Measurements from ENCODE around the gene BDH1.

Gene BDH1

DNA sequence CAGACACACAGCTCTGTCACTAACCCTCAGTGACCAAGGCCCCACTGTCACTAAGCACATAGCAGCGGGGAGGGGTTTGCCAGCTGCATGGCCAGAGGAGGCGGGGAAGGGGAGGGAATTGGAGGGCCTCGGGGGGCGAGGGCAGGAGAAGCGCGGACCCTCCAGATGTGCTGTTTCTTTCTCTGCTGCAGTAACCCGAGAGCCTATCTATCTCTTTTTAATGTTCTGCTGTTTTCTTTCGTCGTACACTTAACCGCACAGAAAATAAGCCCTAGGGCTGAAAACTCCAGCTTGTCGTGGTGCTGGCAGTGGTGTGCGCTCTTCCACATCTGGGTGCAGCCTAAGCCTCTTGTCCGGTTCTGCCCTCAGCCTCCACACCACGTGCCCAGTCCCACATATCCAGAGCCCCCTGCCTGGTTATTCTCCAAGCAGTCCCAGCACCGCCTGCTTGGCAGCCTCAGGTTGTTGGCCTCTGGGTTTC, 51.1 kb downstream of the BDH1 start:
- DNase-seq, result no peak

DNA sequence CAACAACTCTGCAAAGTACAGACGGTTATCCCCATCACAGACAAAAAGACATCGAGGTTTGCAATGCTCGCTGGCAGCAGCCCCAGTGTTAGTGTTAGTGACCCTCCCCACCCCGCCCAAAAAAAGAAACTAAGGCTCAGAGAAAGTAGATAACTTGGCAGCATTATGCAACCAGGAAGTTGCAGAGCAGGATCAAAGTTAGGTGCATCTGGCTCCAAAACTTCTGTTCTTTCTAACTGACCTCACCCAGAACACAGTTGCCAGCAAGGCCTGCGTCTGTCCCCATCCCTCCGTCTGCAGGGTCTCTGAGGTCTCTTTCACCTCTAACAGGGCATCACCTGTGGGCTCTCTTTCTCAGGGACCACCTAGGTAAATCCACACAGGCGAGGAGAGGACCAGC, 51.5 kb downstream of the BDH1 start:
- no peak for DNase-seq

DNA sequence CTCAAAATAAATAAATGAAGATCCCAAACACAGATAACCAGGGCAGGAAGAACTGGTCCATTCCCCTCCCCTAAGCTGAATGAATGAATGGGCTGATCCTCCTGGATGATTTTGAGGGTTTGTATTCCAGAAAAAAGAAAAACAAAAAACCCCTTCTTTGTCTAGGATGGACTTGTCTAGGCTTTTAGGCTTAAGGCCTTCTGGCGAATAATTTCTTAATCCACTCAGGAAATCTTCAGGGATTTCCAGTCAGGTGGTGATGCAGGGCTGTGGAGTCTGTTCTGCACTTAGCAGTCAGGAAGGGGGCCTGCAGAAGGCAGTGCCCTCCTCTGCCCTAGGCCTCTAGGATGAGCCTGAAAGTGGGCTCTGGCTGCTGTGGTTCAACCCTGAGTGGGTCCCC, 52.1 kb downstream of the BDH1 start:
- DNase-seq, result no peak

DNA sequence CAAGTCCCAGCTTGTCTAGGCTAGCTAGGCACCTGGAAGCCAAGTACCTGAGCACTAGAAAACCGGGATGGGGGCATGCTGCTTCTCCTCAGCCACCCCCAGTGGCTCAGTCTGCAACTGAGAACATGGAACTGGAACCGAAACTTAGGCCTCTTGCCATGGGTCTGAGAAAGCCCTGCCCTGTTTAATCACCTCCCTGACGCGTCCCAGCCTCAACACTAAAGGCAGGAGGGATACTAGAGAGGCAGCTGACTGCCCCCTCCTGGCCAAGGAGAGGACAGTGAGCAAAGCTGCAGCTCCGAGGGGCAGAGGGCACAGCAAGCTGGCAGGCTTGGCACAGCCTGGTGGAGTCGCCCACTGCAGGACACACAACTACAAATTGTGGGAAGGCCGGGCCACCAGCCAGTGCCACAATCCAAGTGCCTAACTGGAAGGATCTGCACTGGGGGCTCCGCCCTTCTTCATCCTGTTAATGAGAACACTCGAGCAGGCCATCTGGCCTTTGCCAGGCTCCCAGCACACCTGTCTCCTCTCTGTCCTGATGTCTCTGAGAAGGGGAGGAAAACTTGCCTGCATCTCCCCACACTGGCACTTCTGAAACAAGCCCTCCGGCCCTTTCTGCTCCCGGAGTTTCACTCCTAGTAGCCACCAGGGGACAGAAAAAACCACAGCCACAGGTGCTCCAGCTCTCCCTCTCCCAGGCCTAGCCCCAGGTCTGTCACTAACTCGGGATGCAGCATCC, 53.7 kb downstream of the BDH1 start:
- DNase-seq, result no peak

DNA sequence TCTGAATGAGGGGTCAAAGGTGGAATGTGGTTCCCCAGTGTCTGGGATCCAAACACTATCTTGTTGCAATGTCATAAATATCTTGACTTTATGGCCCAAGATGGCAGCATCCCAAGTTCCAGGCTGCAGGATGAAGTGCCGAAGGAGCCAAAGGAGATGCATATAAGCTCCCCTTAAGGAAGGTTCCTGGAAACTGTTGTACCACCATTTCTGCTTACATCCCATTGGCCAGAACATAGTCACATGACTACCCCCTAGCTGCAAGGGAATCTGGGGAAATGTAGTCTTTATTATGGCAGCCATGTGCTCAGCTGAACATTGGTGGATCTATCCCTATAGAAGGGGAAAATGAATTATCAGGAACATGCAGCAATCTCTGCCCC, 54.3 kb downstream of the BDH1 start:
- no peak for DNase-seq

DNA sequence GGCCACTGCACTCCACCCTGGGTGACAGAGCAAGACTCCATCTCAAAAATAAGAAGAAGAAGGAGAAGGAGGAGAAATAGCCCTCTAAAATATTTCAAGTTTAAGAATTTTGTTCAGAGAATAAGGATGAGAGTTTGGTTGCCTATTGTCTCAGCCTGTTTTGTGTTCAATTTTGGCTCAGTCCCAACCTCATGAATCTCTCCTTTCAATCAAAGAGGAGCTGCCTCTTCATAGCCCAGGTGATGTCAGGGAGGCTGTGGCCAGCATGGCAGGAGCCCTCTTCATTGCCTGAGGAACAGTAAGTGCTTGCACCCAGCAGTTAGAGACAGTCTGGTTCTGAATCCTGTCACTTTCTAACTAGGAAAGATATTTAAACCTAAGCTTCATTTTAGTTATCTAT, 55.0 kb downstream of the BDH1 start:
- DNase-seq, result no peak

DNA sequence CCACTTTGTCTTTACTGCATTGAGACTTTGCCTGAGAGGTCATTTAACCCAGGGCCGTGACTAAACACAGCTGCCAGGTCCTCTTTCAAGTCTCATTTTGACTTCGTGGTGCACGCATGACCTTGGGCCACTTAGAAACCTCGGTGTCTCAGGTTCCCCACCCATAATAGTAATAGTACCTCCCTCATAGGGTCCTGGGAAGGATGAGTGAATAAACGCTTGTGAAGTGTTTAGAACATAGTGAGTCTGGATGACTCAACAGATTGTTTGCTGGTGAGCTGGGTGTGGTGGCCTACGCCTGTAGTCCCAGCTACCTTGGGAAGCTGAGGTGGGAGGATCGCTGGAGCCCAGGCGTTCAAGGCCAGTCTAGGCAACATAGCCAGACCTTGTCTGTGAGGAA, 56.3 kb downstream of the BDH1 start:
- no peak for DNase-seq

GRCh38 chr3:197498499-197499241, 57.1 kb downstream of the BDH1 start:
- DNase-seq, result no peak

GRCh38 chr3:197496746-197497125, 59.0 kb downstream of the BDH1 start:
- no peak for DNase-seq

DNA sequence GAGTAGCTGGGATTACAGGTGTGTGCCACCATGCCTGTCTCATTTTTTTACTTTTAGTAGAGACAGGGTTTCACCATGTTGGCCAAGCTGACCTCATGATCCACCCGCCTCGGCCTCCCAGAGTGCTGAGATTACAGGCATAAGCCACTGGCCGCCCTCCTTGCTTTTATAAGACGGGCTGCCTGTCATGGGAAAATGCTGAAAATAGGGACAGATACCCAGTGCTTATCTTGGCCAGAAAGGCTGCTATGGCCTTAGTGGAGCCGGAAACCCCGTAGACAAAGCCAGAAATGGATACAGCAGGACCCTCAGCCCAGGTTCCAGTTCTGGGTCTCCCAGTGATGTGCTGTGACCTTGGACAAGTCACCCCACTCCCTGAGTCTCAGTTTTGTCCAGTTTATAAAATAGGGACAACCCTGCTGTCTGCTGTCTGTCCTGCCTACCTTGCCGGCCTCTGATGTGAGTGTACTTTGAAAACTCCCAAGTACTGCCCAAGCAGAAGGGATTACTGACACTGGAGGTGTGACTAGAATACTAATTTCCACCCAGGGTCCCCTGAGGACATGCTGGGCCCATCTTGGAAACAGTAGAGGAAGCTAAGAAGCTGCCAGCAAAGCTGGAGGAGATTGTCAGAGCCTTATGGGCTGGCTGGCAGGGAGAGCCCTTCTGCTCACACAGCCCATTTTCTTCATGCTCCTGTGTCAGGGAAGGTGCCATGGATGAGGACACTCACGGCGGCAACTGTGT, 59.6 kb downstream of the BDH1 start:
- no peak for DNase-seq

GRCh38 chr3:197495499-197495898, 60.3 kb downstream of the BDH1 start:
- no peak for DNase-seq

DNA sequence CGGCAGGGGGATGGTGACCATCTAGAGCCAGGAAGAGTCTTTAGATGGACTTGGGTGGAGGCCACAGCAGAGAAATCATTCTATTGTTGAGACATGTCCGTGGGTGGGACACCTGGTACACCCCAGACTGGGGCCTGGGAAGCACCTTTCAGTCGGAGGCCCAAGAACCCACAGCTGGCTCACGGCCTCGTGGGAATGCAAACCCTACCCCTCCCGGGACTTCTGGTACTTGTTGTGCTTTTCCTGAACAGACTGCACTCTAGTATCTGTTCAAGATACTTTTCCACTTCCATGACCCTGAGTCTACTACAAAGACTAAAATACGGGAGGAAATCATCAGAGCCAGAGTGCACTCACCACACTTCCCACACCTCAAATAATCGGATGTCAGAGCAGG, 60.7 kb downstream of the BDH1 start:
- DNase-seq, result no peak

GRCh38 chr3:197494366-197495058, 61.3 kb downstream of the BDH1 start:
- DNase-seq, result no peak

- no peak for DNase-seq
These were observed 62.7 kb downstream of the BDH1 start for GRCh38 chr3:197493049-197493448.

DNA sequence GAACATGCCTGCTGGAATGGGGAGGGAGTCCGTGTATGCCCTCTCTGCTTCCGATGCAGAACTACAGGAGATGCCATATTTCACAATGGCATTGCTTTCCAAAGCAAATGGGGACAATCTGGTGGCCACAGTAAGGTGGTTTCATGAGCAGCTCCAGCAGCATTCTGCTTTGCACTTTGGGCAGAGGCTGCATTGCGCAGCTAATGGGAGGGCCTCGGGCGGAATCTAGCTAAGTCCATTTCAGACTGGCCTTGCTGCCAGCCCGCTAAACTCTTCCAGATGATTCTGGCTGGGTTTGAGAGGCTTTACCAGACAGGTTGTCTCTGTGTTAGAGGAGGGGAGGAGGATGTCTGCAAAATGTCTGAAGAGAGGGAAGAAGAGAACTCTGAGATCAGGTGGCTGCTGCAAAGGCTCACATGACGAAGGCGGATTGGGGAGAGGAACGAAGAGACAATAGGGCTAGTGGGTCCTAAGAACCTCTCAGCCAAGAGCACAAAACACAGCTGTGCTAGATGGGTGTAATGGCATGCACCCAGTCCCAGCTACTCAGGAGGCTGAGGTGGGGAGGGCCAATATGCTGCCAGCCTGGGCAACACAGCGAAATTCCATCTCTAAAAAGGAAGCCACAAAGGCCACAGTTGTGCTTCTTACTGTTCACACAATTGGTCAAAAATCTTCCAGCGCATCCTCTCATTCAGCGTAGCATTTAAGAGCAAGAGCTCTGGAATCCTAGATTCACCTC, 63.7 kb downstream of the BDH1 start:
- no peak for DNase-seq

DNA sequence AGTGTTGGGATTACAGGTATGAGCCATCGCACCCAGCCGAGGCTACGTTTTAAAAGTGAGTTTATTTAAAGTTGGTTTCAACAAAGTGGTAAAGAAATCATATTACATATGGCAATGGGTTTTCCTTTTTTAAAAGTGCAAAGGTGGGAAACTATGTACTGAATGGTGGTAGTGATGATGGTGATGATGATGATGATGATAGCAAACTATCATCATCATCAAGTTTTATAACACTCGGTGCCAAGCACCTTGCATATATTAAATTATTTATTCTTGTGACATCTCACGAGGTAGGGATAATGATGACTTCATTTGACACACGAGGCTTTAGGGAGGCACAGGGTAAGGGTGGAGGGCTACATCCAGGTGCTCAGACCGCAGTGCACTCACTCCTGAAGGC, 64.3 kb downstream of the BDH1 start:
- no peak for DNase-seq

GRCh38 chr3:197490098-197491058, 65.4 kb downstream of the BDH1 start:
- DNase-seq, result no peak

GRCh38 chr3:197487911-197488391, 67.8 kb downstream of the BDH1 start:
- no peak for DNase-seq

- no peak for DNase-seq
These were observed 68.9 kb downstream of the BDH1 start for GRCh38 chr3:197486861-197487260.

DNA sequence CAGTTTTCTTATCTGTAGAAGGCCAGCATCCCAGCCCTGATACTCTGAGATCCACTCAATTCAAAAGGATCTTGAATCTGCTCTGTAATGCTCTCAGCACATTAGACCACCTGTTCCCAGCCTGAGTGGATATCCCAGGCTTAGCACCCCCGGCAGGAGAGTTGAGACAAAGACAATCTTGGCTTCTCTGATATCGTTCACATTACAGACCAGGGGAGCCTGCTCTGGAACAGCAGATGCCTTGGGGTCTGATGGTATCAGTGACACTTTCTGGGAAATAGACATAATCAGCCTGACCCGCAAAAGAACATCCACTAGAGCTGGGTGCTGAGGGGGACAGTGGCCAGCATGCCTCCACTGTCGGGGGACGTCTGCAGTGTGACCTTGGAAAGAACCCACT, 70.6 kb downstream of the BDH1 start:
- no peak for DNase-seq

All from NCI-H2227 treated with DMSO at 0.1 percent for 48 hours (cell line).